HCT116 (cell line): ENCODE measurements around the gene ITPR1. TPM values are rescaled to one million over a fixed set of nuclear protein-coding genes. Genes with fewer than 3 reads are reported as not detected.

Source experiments
- ATAC-seq: fragments of 200-7000 bp; cut with Tn5 transposase; 2 replicates; pipeline ENCODE4 v1.9.1; 2020; ENCODE audit warnings: mild to moderate bottlenecking, moderate library complexity
- BruUV-seq: library from RNA; stranded (reverse); fragments of 400-500 nt; replicated peaks from 2 replicates; lab custom pipeline; 2021; lab: Mats Ljungman, UMichigan
- CTCF ChIA-PET: fragments of 300-600 bp; sonication (Branson Sonifier 250); formaldehyde crosslinking; loops from one replicate; lab custom pipeline; 2021; ENCODE audit warnings: antibody characterized with exemption; lab: Charles Lee
- POLR2A ChIA-PET: fragments of 300-600, 350-600 bp; sonication (Branson Sonifier 250); formaldehyde crosslinking; loops from one replicate; lab custom pipeline; 2021; ENCODE audit warnings: antibody characterized with exemption; lab: Charles Lee
- RAD21 ChIA-PET, 2 experiments: fragments of 300-600 bp; sonication (Branson Sonifier 250); formaldehyde crosslinking; loops; one replicate each; lab custom pipeline; 2023; ENCODE audit warnings: low total read pairs in 2 of 2; ENCODE audit not compliant: uncharacterized antibody in 2 of 2, unreplicated experiment in 2 of 2, low non-redundant PET in 1 of 2; lab: Charles Lee
- DNase-seq: peaks from one replicate; pipeline ENCODE4 v3.0.0-alpha.2; 2010; ENCODE audit warnings: low read depth, low spot score
- H2AFZ ChIP-seq: fragments of 200-600 bp; shearing (Covaris generic), sonication (generic); 2 replicates; pipeline ENCODE4 v1.6.1; 2017; ENCODE audit warnings: low read depth, mixed run types, mixed read lengths, antibody characterized with exemption, low read length; ENCODE audit not compliant: poor library complexity, severe bottlenecking
- H3K27ac ChIP-seq: 2 replicates; pipeline ENCODE4 v1.5.1; 2012; ENCODE audit warnings: low read depth, low read length
- H3K27me3 ChIP-seq: fragments of 200-600 bp; sonication (generic); 2 replicates; pipeline ENCODE4 v1.6.1; 2016; ENCODE audit warnings: mixed run types, low read length, mixed read lengths; ENCODE audit not compliant: insufficient read depth
- H3K36me3 ChIP-seq, 2 experiments: fragments of 200-500 bp in 1 of 2; fragments of 200-600 bp in 1 of 2; sonication (Bioruptor generic) in 1 of 2; sonication (generic) in 1 of 2; 2 replicates each; pipeline versions ENCODE4 v1.5.1 to v1.6.1; 2014 to 2016; ENCODE audit warnings: low read length in 2 of 2, inconsistent platforms in 1 of 2, mixed read lengths in 1 of 2, mixed run types in 1 of 2; ENCODE audit not compliant: insufficient read depth in 2 of 2, control insufficient read depth in 1 of 2
- H3K4me1 ChIP-seq, 2 experiments: fragments of 200-600 bp in 1 of 2; sonication (generic) in 1 of 2; 2 replicates each; pipeline versions ENCODE4 v1.5.1 to v1.6.1; 2012 to 2017; ENCODE audit warnings: low read length in 2 of 2, inconsistent platforms in 1 of 2, mild to moderate bottlenecking in 1 of 2, mixed read lengths in 1 of 2, mixed run types in 1 of 2, moderate library complexity in 1 of 2; ENCODE audit not compliant: insufficient read depth in 2 of 2, control insufficient read depth in 1 of 2
- H3K4me2 ChIP-seq: fragments of 200-600 bp; sonication (generic); 2 replicates; pipeline ENCODE4 v1.6.1; 2017; ENCODE audit warnings: mixed run types, low read length, mixed read lengths
- H3K4me3 ChIP-seq, 2 experiments: fragments of 200-600 bp in 1 of 2; sonication (generic) in 1 of 2; replicated peaks in 1 of 2; 2 replicates each; pipeline ENCODE4 v1.5.1; 2011 to 2016; ENCODE audit warnings: low read length in 2 of 2, control low read depth in 1 of 2, low read depth in 1 of 2, mild to moderate bottlenecking in 1 of 2, mixed read lengths in 1 of 2, mixed run types in 1 of 2
- H3K79me2 ChIP-seq: fragments of 200-600 bp; sonication (generic); 2 replicates; pipeline ENCODE4 v1.6.1; 2017; ENCODE audit warnings: mild to moderate bottlenecking, mixed run types, low read length, moderate library complexity, mixed read lengths; ENCODE audit not compliant: insufficient read depth
- H3K9ac ChIP-seq: fragments of 200-600 bp; sonication (generic); 2 replicates; pipeline ENCODE4 v1.6.1; 2016; ENCODE audit warnings: low read length, mixed read lengths
- H3K9me2 ChIP-seq: fragments of 200-600 bp; sonication (generic), shearing (Covaris generic); 2 replicates; pipeline ENCODE4 v1.6.1; 2017; ENCODE audit warnings: mixed run types, mild to moderate bottlenecking, moderate library complexity; ENCODE audit not compliant: insufficient read depth
- H3K9me3 ChIP-seq, 2 experiments: fragments of 200-500 bp in 1 of 2; fragments of 200-600 bp in 1 of 2; sonication (Bioruptor generic) in 1 of 2; sonication (generic) in 1 of 2; 2 replicates each; pipeline ENCODE4 v1.6.1; 2014 to 2017; ENCODE audit warnings: low read length in 2 of 2, mixed read lengths in 2 of 2, inconsistent platforms in 1 of 2, low read depth in 1 of 2, mild to moderate bottlenecking in 1 of 2, mixed run types in 1 of 2, moderate library complexity in 1 of 2; ENCODE audit not compliant: control insufficient read depth in 1 of 2, insufficient read depth in 1 of 2
- H4K20me1 ChIP-seq: fragments of 200-600 bp; sonication (generic), shearing (Covaris generic); 2 replicates; pipeline ENCODE4 v1.6.1; 2017; ENCODE audit warnings: mixed run types, mild to moderate bottlenecking, moderate library complexity; ENCODE audit not compliant: insufficient read depth
- CBX3 ChIP-seq: IDR thresholded peaks from 2 replicates; pipeline ENCODE4 v1.6.1; 2012; ENCODE audit warnings: low read depth
- CEBPB ChIP-seq: IDR thresholded peaks from 2 replicates; pipeline ENCODE4 v1.6.1; 2012; ENCODE audit warnings: low read depth
- EGR1 ChIP-seq: IDR thresholded peaks from 2 replicates; pipeline ENCODE4 v1.6.1; 2012; ENCODE audit warnings: low read depth
- ELF1 ChIP-seq: IDR thresholded peaks from 2 replicates; pipeline ENCODE4 v1.6.1; 2012; ENCODE audit warnings: low read depth, borderline replicate concordance
- EZH2phosphoT487 ChIP-seq: fragments of 200-600 bp; IDR thresholded peaks from 2 replicates; pipeline ENCODE4 v1.6.1; 2018; ENCODE audit warnings: antibody characterized with exemption, borderline replicate concordance
- FOSL1 ChIP-seq: IDR thresholded peaks from 2 replicates; pipeline ENCODE4 v1.6.1; 2012; ENCODE audit warnings: low read depth
- JUND ChIP-seq: IDR thresholded peaks from 2 replicates; pipeline ENCODE4 v1.6.1; 2012
- POLR2A ChIP-seq: IDR thresholded peaks from 2 replicates; pipeline ENCODE4 v1.7.0; 2011; ENCODE audit warnings: borderline replicate concordance; ENCODE audit not compliant: insufficient read depth, insufficient read length; ENCODE audit errors: extremely low read depth
- POLR2AphosphoS5 ChIP-seq: IDR thresholded peaks from 2 replicates; pipeline ENCODE4 v1.6.1; 2011; ENCODE audit warnings: mild to moderate bottlenecking, low read depth, low read length, moderate library complexity
- SP1 ChIP-seq: IDR thresholded peaks from 2 replicates; pipeline ENCODE4 v1.6.1; 2012; ENCODE audit warnings: low read depth
- SRF ChIP-seq: IDR thresholded peaks from 2 replicates; pipeline ENCODE4 v1.6.1; 2012; ENCODE audit warnings: low read depth
- TCF7L2 ChIP-seq: IDR thresholded peaks from 2 replicates; pipeline ENCODE4 v1.7.0; 2011; ENCODE audit warnings: borderline replicate concordance, inconsistent platforms; ENCODE audit not compliant: insufficient read depth, insufficient read length; ENCODE audit errors: extremely low read depth
- YY1 ChIP-seq: IDR thresholded peaks from 2 replicates; pipeline ENCODE4 v1.6.1; 2011; ENCODE audit warnings: low read length, low read depth, moderate library complexity, mild to moderate bottlenecking; ENCODE audit not compliant: insufficient replicate concordance; ENCODE audit errors: extremely low read depth
- ZFX ChIP-seq: fragments of 450-650 bp; IDR thresholded peaks from 2 replicates; pipeline ENCODE4 v1.6.1; 2017
- intact Hi-C: fragments of 100-400 bp; cut with micrococcal nuclease; formaldehyde crosslinking; loops from 2 replicates; pipeline ENCODE4 v1.10.0; 2022
- total RNA-seq: library from RNA; stranded (reverse); gene quantifications from one replicate; pipeline ENCODE4 v1.2.1, GENCODE V29; 2021; ENCODE audit not compliant: unreplicated experiment
- TF ChIP-seq, protein P1 (sequence below), 3 experiments: fragments of 200-600 bp in 1 of 3; sonication (generic) in 1 of 3; IDR thresholded peaks in 2 of 3; conservative IDR thresholded peaks in 1 of 3; 2 replicates each; pipeline ENCODE4 v1.5.1; 2012 to 2017; ENCODE audit warnings: low read depth in 2 of 3, low read length in 2 of 3, antibody characterized with exemption in 1 of 3, borderline replicate concordance in 1 of 3, control low read depth in 1 of 3, mild to moderate bottlenecking in 1 of 3, mixed read lengths in 1 of 3, mixed run types in 1 of 3, moderate library complexity in 1 of 3; ENCODE audit not compliant: insufficient read depth in 1 of 3
- TF ChIP-seq, protein P2 (sequence below): IDR thresholded peaks from 2 replicates; pipeline ENCODE4 v1.6.1; 2012; ENCODE audit warnings: low read depth
- TF ChIP-seq, protein P3 (sequence below): IDR thresholded peaks from 2 replicates; pipeline ENCODE4 v1.6.1; 2012

The ITPR1 gene
- total RNA-seq, 1 experiment from 2014 or later, result 9.2 TPM

DNA sequence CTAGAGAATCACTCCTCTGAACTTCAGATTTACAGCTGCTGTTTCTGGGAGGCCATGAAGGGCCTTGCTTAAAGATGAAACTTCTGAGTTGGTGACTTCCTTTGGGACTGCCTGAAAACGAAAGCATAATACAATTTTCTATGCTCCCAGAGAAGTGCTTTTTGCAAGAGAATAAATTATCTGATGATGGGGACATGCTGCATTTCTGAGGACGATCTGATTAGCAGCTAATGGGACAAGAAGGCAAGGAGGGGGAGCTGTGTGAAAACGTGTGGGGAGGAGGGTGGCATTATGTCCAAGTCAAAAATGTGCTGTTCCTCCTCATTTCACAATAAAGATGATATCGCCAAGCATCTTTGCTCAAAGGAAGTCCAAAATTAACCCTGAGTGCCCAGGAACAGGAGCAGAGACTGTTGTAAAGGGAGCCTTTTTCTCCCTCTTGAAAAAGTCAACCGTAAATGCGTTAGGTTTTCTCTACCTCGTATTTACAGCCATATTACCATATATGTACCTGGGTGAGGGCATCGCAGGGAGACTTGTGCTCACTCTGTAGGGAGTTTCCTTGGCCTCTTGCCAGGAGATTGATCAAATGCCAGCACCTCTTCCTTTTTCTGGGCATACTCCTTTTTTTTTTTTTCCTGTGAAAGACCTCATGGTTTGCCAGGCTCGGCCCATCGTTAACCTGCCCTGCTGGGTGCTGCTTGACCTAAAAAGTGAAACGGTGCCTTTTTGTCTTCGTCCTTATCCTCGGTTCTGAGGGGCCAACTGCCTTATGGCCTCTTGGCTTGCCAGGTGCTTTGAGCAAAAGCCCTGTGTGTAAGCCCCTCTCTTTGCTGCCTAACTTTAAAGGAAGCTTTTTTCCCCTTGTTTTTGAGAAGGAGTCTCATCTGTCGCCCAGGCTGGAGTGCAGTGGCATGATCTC, 11.5 kb downstream of the ITPR1 start:
- ATAC-seq, result no peak

More for the DNA sequence above, 11.5 kb downstream of the ITPR1 start:
- no TSS peak for BruUV-seq
- no peak overlapping the region for H3K27ac ChIP-seq
- H3K4me2 ChIP-seq, result no peak overlapping the region
- TF ChIP-seq POLR2AphosphoS5 (no peak), SRF (no peak), TCF7L2 (no peak), EZH2phosphoT487 (no peak), CEBPB (no peak), ZFX (no peak), YY1 (no peak), JUND (no peak), FOSL1 (no peak), EGR1 (no peak), ELF1 (no peak), SP1 (no peak), CBX3 (no peak), POLR2A (no peak)
- TF ChIP-seq, protein P1, sequence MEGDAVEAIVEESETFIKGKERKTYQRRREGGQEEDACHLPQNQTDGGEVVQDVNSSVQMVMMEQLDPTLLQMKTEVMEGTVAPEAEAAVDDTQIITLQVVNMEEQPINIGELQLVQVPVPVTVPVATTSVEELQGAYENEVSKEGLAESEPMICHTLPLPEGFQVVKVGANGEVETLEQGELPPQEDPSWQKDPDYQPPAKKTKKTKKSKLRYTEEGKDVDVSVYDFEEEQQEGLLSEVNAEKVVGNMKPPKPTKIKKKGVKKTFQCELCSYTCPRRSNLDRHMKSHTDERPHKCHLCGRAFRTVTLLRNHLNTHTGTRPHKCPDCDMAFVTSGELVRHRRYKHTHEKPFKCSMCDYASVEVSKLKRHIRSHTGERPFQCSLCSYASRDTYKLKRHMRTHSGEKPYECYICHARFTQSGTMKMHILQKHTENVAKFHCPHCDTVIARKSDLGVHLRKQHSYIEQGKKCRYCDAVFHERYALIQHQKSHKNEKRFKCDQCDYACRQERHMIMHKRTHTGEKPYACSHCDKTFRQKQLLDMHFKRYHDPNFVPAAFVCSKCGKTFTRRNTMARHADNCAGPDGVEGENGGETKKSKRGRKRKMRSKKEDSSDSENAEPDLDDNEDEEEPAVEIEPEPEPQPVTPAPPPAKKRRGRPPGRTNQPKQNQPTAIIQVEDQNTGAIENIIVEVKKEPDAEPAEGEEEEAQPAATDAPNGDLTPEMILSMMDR (IDR thresholded peaks at IDR 0.05 in 2 of 3, conservative IDR thresholded peaks at IDR 0.05 in 1 of 3; ENCODE audit: borderline replicate concordance in 1 of 3, insufficient read depth in 1 of 3, low read depth in 2 of 3, low read length in 2 of 3), result no peak
- TF ChIP-seq, protein P2, sequence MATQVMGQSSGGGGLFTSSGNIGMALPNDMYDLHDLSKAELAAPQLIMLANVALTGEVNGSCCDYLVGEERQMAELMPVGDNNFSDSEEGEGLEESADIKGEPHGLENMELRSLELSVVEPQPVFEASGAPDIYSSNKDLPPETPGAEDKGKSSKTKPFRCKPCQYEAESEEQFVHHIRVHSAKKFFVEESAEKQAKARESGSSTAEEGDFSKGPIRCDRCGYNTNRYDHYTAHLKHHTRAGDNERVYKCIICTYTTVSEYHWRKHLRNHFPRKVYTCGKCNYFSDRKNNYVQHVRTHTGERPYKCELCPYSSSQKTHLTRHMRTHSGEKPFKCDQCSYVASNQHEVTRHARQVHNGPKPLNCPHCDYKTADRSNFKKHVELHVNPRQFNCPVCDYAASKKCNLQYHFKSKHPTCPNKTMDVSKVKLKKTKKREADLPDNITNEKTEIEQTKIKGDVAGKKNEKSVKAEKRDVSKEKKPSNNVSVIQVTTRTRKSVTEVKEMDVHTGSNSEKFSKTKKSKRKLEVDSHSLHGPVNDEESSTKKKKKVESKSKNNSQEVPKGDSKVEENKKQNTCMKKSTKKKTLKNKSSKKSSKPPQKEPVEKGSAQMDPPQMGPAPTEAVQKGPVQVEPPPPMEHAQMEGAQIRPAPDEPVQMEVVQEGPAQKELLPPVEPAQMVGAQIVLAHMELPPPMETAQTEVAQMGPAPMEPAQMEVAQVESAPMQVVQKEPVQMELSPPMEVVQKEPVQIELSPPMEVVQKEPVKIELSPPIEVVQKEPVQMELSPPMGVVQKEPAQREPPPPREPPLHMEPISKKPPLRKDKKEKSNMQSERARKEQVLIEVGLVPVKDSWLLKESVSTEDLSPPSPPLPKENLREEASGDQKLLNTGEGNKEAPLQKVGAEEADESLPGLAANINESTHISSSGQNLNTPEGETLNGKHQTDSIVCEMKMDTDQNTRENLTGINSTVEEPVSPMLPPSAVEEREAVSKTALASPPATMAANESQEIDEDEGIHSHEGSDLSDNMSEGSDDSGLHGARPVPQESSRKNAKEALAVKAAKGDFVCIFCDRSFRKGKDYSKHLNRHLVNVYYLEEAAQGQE, result no peak
- TF ChIP-seq, protein P3, sequence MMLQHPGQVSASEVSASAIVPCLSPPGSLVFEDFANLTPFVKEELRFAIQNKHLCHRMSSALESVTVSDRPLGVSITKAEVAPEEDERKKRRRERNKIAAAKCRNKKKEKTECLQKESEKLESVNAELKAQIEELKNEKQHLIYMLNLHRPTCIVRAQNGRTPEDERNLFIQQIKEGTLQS, result no peak
- DNase-seq, result no peak
- ChIA-PET POLR2A (interaction anchor here (3.0 kb wide), 1 partner anchor 11 kb away, joined by 13 read pairs; the partner anchor contains the start of gene ITPR1), RAD21 (no interaction called here), CTCF (no interaction called here)
- H3K9me3 ChIP-seq, result no peaks in the 10 kb centered on the region
- intact Hi-C loops, result no loop called here
- H4K20me1 ChIP-seq, result no peaks in the 10 kb centered on the region
- no peaks in the 10 kb centered on the region for H3K4me1 ChIP-seq
- H3K79me2 ChIP-seq, result no peaks in the 10 kb centered on the region
- no peak overlapping the region for H3K9ac ChIP-seq
- H3K36me3 ChIP-seq, result no peaks in the 10 kb centered on the region
- H3K27me3 ChIP-seq, result no peaks in the 10 kb centered on the region
- no peaks in the 10 kb centered on the region for H3K9me2 ChIP-seq
- no peak overlapping the region for H3K4me3 ChIP-seq
- no peak overlapping the region for H2AFZ ChIP-seq
